ENCODE data around the gene ECM1.

Gene ECM1

GRCh38 chr1:150507912-150508864, at the start of gene ECM1:
TSS of gene ECM1 (plus strand) at chr1:150508109. CDS start at chr1:150508210, 101 bp downstream.
- DNase-seq: no peak

DNA sequence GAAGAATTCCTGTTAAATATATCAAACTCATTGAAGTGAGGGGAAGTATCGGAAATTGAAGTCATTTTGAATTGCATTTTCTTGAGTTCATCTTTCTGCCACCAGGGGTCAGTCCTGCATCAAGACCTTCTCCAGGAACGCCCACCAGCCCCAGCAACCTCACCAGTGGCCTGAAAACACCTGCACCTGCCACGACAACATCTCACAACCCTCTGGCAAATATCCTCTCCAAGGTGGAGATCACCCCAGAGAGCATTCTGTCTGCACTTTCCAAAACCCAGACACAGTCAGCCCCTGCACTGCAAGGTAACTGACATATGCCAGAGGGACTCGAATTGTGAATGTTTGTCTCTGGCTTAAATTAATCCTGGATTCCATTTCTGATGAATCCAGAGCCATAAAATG, 43.5 kb upstream of the ECM1 start:
- peak; percentile 61 for DNase-seq

DNA sequence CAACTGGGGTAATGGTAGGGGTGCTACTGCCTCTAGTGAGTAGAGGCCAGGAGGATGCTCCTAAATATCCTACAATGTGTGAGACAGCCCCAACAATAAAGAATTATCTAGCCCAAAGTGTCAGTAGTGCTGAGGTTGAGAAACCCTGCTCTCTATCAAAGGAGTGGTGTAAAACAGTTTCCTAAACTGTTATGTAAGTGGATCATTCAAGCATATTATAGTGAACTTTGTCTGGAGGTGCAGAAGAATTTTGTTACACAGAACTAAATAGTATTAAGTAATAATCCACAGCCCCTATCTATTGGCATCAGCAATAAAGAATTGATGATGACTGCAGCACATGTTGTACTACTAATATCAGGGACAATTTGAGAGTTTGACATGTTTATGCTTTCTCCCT, 40.9 kb upstream of the ECM1 start:
- DNase-seq: no peak

DNA sequence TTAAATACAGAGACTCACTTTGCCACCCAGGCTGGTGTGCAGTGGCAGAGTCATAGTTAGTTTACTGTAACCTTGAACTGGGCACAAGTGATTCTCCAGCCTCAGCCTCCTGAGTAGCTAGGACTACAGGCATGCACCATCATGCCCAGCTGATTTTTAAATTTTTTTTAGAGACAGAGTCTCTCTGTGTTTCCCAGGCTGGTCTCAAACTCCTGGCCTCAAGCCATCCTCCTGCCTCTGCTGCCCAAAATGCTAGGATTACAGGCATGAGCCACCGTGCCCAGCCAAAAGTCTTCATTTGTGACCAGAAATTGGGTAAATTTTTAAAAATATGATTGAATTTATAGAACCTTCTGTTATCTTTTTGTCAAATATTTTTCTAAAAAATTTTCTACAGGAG, 38.6 kb upstream of the ECM1 start:
- DNase-seq: no peak

DNA sequence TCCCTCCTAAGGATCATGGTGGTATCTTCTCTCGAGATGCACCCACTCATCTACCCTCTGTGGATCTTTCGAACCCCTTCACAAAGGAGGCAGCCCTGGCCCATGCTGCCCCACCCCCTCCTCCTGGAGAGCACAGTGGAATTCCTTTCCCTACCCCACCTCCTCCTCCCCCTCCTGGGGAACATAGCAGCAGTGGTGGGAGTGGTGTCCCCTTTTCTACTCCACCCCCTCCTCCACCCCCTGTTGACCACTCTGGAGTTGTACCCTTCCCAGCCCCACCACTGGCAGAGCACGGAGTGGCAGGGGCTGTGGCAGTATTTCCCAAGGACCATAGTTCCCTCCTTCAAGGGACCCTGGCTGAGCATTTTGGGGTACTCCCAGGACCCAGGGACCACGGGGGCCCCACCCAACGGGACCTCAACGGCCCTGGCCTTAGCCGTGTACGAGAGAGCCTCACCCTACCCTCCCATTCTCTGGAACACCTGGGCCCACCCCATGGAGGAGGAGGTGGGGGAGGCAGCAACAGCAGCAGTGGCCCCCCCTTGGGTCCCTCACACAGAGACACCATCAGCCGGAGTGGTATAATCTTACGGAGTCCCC, 35.2 kb upstream of the ECM1 start:
- no peak for DNase-seq

- DNase-seq: no peak
Measured at GRCh38 chr1:150473659-150474058, 34.2 kb upstream of the ECM1 start.

DNA sequence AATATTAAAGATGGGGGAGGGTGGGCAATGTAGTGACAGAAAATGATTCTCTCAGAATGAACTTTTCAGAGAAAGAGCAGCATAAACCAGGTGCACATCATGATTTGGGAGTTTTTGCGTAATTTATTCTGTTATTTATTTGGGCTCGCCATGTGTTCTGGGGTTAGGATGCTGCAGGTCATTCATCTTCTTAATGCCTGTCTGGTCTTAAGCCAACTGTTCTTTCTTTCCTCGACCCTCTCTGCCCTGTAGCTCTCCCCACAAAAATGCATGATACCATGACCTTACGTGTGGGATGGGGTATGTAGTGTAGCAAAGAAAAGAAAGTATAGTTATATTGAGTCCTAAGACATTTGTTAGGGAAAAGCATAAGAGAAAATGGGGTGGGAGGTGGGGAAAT, 33.0 kb upstream of the ECM1 start:
- DNase-seq: no peak

DNA sequence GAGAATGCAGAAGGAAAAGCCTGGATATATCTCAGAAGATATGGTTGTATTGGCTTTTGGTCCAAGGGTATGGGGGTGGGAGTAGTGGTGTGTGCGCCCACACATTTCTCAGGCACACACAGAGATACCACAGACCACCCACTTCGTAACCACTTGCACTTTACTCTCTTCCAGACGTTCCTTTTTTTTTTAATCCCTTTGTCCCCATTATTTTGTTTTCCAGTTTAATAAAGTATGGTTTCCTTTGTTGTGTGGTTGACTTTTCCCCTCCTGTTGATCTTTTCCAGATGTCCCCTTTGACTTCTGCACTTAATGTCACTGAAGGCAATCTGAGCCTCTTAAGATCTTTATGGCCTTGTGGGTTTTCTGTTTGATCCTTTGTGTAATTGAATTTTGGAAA, 31.2 kb upstream of the ECM1 start:
- DNase-seq: no peak

GRCh38 chr1:150477320-150477719, 30.6 kb upstream of the ECM1 start:
- no peak for DNase-seq

- no peak for DNase-seq
Measured at GRCh38 chr1:150477733-150478132, 30.2 kb upstream of the ECM1 start.

- no peak for DNase-seq
Measured at GRCh38 chr1:150479370-150479769, 28.5 kb upstream of the ECM1 start.

GRCh38 chr1:150479927-150480352, 28.0 kb upstream of the ECM1 start:
- DNase-seq: no peak

- DNase-seq: no peak
Measured at GRCh38 chr1:150484431-150484830, 23.5 kb upstream of the ECM1 start.

DNA sequence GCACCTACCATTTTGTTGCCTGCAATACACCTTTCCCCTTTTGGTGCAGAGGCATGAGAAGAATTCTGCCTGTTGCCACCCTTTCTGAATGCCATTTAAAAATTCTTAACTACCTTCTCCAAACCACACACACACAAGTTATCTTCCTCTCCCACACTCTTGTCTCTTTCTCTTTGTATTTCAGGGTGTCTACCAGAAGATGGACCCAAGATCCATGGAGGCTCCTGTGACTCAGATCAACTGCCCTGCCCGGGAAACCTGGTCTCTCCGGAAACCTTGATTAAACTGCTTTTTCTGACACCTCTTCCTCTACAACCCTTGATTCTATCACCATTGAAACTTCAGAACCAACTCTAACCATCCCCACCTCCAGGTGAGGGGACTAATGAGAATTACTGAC, 23.0 kb upstream of the ECM1 start:
- DNase-seq: no peak

- peak; percentile 86 for DNase-seq
Measured at GRCh38 chr1:150486966-150487762, 20.7 kb upstream of the ECM1 start, which contains the start of gene TARS2. TSS of gene TARS2 (plus strand) at chr1:150487419. CDS start at chr1:150487451, 32 bp downstream.

GRCh38 chr1:150487763-150488115, 20.2 kb upstream of the ECM1 start:
- DNase-seq: peak; percentile 29

DNA sequence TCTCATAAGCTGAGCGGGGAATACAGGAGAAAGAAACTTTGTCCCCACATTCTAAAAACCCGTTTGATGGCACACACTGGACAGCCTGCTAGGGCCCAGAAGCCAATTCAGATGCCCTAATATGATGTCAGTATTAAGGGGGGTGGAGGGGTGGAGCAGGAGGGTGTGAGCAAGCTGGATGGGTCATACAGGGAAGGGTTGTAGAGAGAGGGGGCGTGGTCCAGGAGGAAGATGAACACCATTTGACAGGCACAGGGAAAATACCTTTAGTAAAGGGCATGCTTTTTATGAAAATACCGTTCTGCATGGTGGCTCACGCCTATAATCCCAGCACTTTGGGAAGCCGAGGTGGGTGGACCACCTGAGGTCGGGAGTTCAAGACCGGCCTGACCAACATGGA, 14.7 kb upstream of the ECM1 start:
- no peak for DNase-seq

- DNase-seq: no peak
Measured at GRCh38 chr1:150498342-150498741, 9.6 kb upstream of the ECM1 start.

- no peak for DNase-seq
Measured at GRCh38 chr1:150505431-150505830, 2.5 kb upstream of the ECM1 start.

- DNase-seq: no peak
Measured at GRCh38 chr1:150508982-150509381, 1.1 kb downstream of the ECM1 start.

DNA sequence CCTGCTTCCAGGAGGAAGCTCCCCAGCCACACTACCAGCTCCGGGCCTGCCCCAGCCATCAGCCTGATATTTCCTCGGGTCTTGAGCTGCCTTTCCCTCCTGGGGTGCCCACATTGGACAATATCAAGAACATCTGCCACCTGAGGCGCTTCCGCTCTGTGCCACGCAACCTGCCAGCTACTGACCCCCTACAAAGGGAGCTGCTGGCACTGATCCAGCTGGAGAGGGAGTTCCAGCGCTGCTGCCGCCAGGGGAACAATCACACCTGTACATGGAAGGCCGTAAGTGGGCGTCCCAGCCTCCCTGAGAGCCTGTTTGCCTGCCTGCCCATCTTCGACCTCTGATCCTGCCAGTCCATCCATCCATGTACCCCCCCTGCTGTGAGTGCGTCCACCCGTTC, 3.6 kb downstream of the ECM1 start:
- no peak for DNase-seq

GRCh38 chr1:150511985-150512660, 4.2 kb downstream of the ECM1 start:
- no peak for DNase-seq

DNA sequence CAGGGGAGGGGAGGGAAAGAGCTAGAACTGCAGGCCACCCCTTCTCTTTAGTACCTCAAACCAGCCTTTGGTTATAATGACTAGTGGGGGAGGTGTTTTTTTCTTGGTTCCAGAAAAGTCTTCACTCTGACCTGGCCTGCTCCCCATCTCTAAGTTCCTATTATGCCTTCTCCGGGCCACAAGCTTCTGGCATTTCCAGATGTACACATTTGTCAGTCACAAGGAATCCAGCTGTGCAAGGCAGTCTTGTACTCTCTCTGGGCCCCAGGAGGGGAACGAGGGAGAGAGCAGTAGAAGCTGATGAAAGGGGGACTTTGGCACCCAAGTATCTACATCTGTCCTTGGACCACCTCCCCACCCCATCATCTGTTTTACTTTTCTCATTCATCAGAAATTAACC, 4.9 kb downstream of the ECM1 start:
- DNase-seq: no peak
